Esophagus squamous epithelium (tissue), 4 donors: ENCODE data around the gene CACNA2D3.

Experiments
- CTCF ChIP-seq, 6 experiments: fragments of 450-650 bp in 4 of 6; fragments of 200-600 bp in 2 of 6; sonication (generic) in 2 of 6; IDR thresholded peaks; one replicate each; pipeline ENCODE4 v1.5.1; 2016 to 2019; ENCODE audit warnings: antibody characterized with exemption in 6 of 6, mild to moderate bottlenecking in 4 of 6, moderate library complexity in 4 of 6
- POLR2A ChIP-seq, 4 donors: fragments of 450-650 bp; IDR thresholded peaks; one replicate each; pipeline ENCODE4 v1.6.1; 2017; ENCODE audit warnings: antibody characterized with exemption in 4 of 4, mild to moderate bottlenecking in 4 of 4, moderate library complexity in 3 of 4

- TF ChIP-seq CTCF (IDR thresholded peaks at IDR 0.05): no peak
- TF ChIP-seq POLR2A (IDR thresholded peaks at IDR 0.05): no peak
These were observed 478.3 kb downstream of the CACNA2D3 start for GRCh38 chr3:54600441-54601204.
